Smooth muscle cell of the brain vasculature (primary cell): ENCODE measurements around the gene HOXA3.

Source experiments
- DNase-seq: peaks from one replicate; pipeline ENCODE4 v3.0.0-alpha.2; 2012; ENCODE audit warnings: low read depth, low spot score

HOXA3 gene

GRCh38 chr7:27166531-27167505 is 14.4 kb upstream of the HOXA3 start:
- no peak for DNase-seq

- no peak for DNase-seq
Observed at GRCh38 chr7:27165996-27166530, 13.7 kb upstream of the HOXA3 start.

DNA sequence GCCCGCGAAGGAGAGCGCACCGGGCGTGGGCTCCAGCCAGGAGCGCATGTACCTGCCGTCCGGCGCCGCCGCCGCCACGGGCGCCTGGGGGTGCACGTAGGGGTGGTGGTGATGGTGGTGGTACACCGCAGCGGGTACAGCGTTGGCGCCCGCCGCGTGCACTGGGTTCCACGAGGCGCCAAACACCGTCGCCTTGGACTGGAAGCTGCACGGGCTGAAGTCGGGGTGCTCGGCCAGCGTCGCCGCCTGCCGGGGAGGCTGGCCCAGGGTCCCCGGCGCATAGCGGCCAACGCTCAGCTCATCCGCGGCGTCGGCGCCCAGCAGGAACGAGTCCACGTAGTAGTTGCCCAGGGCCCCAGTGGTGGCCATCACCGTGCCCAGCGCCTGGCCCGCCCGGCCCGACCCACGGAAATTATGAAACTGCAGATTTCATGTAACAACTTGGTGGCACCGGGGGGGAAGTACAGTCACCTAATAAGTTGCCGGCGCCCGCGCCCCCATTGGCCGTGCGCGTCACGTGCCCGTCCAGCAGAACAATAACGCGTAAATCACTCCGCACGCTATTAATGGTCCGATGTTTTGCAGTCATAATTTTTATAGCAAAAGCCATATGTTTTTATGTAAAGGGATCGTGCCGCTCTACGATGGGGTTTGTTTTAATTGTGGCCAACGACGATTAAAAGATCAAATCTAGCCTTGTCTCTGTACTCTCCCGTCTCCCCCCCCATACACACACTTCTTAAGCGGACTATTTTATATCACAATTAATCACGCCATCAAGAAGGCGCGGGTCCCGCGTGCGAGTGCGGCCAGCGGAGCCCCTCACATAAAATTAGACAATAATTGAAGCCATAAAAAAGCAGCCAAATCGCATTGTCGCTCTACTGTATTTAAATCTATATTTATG is 13.0 kb upstream of the HOXA3 start, which contains the start of gene HOXA9:
TSS of gene HOXA9 (minus strand) at position 449 of the 907 bp plus-strand sequence. CDS start at position 369, 80 bp downstream.
- DNase-seq: no peak

DNA sequence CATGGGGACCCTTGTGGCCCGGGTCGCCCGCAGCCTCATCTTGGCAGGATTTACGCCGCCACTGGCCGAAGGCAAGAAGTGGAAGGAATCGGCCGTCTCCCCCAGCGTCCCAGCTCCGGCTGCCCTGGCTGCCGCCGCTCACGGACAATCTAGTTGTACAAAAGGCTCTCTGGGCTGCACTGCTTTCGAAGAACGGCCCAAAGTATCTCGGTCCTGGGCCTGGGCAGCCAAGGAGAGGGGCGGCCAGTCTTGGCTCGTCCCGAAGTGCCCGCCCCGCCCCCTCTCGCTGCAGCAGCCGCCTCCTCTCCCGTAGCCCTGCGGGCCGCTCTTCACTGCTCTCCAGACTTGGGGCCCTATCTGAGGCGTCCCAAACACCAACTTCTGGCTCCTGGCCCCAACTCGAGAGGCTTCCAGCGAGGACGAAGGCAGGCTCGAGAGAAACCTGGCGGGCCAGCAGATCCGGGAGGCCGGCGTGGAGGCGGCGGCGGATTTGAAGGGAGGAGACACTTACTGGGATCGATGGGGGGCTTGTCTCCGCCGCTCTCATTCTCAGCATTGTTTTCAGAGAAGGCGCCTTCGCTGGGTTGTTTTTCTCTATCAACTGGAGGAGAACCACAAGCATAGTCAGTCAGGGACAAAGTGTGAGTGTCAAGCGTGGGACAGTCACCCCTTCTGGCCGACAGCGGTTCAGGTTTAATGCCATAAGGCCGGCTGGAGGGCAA is 12.1 kb upstream of the HOXA3 start:
- no peak for DNase-seq

- DNase-seq: no peak
Observed at GRCh38 chr7:27164045-27164366, 11.6 kb upstream of the HOXA3 start.

DNA sequence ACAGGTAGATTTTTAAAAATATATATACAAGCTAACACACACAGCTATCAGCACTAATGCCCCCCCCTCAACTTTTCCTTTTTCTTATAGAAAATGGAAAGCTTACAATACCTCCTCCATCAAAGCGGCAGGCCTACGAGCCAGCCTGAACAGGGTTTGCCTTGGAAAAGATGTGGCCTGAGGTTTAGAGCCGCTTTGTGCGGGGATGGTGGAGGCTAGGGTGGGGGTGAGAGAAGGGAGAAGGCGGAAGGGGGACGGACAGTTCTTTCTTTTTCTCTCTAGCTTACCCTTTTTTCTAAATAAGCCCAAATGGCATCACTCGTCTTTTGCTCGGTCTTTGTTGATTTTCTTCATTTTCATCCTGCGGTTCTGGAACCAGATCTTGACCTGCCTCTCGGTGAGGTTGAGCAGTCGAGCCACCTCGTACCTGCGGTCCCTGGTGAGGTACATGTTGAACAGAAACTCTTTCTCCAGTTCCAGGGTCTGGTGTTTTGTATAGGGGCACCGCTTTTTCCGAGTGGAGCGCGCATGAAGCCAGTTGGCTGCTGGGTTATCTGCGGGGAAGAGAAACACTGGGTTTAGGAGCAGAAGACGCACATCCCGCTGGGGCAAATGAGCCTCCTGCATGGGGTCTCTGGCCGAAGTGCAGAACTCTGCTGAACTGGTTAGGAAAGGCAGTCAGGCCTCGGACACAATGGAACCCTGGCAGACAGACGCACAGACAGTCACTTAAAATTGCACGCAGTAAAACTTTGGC is 11.1 kb upstream of the HOXA3 start:
- no peak for DNase-seq

- no peak for DNase-seq
Observed at GRCh38 chr7:27162561-27163287, 10.3 kb upstream of the HOXA3 start.

- DNase-seq: no peak
Observed at GRCh38 chr7:27161721-27162560, 9.6 kb upstream of the HOXA3 start.

DNA sequence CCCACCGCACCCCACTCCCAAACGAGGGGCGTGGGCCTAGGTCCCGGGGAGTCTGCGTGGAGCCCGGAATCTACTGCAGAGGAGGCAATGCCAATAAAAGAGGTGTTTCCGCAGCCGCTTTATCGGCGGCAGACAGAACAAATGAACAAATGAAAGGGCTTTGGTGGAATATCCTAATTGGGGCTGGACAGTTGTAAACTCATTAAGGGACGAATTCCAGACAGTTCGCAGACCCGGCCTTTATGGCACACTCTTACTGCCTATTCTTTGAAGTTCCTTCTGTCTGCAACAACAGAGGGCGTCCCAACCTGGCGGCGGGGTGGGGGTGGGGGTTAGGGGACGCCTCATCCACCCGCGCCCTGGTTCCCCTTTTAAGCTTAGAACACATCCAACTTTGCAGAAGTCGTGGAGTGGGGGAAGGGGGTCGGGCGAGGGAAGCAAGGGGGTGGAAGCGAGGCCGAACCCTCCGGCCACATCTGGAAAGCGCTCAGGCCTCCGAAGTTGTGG is 8.9 kb upstream of the HOXA3 start:
- no peak for DNase-seq

- DNase-seq: peak; percentile 57
Observed at GRCh38 chr7:27160546-27161213, 8.3 kb upstream of the HOXA3 start.

DNA sequence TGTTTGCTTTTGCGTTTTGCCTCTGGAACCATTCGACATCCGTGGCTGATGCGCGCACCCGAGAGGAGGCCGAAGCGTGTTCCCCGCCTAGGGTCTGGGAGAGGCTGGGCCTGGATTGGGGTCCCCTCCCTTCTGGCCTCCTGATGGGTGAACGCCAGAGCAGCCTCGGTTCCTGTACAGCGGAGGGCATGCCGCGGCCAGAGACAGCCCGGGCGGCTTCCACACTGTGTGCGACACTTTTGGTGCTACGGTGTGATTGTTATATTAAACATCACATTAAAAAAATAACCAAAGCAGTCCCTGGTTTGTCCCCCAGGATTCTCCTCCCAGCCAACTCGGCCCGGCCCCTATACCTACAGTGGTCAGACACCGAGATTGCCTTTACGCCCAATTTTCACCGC is 7.8 kb upstream of the HOXA3 start:
- no peak for DNase-seq

- no peak for DNase-seq
Observed at GRCh38 chr7:27159266-27160144, 7.1 kb upstream of the HOXA3 start.

- DNase-seq: no peak
Observed at GRCh38 chr7:27158436-27159265, 6.3 kb upstream of the HOXA3 start.

DNA sequence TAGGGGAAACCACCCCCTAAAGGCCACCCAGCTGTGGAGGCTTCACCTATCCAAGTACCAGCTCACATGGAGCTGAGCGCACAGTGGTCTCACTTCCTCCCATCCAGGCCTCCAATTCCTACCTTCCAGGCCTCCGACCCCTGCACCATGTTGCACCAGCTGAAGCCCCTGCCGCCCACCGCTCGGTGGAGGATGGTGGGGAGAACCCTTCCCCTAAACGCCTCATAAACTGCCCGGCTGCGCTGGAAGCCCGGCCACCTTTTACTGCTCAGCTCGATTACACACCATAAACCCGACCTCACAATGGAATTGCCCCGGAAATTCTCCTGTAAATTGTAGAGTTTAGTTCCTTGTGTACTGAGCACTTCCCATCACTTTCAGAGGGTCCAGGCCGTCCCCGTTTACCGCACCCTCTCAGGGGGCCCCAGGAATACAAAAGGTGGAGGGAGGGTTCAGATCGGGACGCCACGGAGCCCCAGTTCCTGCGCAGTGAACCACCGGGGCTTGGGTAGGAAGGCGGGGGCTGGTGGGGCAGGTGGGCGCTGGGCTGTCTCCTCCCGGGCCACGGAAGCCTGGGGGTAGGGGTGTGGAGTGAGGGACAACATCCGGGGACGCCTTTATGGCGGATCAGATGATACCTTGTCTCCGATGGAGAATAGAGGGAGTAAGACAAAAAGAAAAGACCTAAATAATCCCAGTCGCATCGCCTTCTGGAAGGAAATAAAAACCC is 5.5 kb upstream of the HOXA3 start:
- no peak for DNase-seq

DNA sequence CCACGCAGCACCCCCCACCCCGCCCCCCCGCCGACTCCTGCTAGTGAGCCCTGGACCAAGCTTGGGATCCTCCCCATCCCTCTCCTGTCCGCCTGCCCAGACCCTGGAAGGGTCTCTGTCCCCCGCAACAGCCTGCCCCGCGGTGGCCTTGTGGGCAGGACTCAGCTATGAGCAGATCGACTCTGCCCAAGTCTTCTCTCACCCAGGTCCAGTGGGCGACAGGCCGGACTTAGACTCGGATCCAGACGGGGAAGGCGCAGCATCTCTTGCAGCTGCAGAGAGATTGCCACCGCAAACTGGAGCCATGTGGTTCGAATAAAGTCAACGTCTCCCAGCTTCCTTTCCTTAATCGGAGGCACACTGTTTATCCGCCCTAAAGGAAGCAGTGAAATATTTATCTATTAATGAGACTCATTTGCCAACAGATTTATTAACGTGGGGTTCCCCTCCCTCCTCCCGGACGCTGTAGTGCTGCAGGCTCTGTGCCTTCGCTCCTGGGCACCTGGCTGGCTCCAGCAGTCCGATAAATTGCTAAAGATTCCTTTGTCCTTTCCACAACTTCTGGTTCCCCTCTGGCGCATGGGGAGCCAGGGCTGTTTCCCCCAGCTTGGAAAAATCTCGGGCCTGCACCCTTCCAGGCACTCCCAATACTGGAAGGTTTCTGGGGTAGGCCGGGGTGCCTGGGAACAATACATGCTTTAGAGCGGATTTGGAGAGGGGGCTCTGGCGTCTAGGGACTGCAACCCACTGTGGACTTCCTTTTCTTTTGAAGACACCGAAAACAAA is 4.7 kb upstream of the HOXA3 start:
- DNase-seq: no peak
